ENCODE measurements around the gene KCNK1.
"Not testable (repeated sequence)": the region's sequence is repeated elsewhere in the genome, so short reads cannot be mapped to it uniquely, and the experiment has no call there.

KCNK1 gene

DNA sequence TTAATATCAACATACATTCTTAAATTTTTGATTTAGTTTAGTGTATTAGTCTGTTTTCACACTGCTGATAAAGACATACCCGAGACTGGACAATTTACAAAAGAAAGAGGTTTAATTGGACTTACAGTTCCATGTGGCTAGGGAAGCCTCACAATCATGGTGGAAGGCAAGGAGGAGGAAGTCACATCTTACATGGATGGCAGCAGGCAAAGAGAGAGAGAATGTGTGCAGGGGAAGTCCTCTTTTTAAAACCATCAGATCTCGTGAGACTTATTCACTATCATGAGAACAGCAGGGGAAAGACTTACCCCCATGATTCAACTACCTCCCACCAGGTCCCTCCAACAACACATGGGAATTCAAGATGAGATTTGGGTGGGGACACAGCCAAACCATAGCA, 56.5 kb downstream of the KCNK1 start:
- not testable (repeated sequence) for DNase-seq

DNA sequence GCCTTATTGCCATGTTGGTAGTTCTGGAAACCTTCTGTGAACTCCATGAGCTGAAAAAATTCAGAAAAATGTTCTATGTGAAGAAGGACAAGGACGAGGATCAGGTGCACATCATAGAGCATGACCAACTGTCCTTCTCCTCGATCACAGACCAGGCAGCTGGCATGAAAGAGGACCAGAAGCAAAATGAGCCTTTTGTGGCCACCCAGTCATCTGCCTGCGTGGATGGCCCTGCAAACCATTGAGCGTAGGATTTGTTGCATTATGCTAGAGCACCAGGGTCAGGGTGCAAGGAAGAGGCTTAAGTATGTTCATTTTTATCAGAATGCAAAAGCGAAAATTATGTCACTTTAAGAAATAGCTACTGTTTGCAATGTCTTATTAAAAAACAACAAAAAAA, 57.4 kb downstream of the KCNK1 start:
- no peak for DNase-seq

DNA sequence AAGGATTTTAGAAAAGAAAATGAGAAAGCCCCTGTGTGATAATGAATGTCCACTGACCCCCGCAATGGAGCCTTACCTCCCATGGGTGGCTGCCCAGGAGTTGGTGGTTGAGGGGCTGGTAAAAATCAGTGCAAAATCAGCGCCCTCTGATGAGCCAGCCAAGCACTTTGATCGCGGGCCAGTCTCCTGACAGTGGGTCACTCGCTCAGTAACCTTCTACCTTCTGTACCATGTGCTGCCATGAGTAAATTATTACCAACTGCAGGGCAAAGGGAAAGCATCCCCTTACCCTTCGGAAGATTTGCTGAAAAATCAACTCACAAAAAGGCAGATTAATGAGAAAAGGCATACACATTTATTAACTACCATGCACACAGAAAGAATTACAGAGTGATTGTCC, 58.8 kb downstream of the KCNK1 start:
- no peak for DNase-seq

DNA sequence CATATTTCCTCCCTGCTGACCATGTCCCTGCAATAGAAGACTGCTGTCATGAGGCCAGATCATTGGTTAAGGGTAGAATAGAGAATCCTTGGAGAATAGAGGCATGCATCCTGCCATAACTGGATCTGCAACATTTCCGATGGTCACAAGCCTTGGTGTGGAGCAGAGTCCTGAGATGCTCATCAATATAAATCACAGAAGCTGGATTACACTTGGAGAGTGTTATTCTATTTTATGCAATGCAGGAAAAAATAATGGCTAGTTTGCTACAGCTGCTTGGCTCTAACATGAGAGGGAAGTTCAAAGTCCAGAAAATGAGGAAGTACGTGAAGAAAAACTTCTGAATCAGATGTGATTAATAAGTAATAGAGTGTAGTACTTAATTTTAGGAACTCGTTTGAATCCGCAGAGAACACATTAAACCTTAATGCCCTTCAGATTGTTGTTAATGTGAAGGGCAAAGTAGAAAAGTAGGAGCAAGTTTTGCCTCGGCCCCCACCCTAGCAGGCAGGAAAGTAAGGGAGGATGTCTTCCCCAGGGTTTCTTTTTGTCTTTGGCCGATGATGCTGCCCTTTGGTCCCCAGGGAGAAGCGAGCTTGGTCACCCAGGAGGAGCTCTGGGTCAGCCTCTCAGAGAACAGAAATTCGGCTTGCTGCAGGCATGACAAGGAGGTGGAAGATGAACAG, 59.5 kb downstream of the KCNK1 start:
- DNase-seq, result no peak

DNA sequence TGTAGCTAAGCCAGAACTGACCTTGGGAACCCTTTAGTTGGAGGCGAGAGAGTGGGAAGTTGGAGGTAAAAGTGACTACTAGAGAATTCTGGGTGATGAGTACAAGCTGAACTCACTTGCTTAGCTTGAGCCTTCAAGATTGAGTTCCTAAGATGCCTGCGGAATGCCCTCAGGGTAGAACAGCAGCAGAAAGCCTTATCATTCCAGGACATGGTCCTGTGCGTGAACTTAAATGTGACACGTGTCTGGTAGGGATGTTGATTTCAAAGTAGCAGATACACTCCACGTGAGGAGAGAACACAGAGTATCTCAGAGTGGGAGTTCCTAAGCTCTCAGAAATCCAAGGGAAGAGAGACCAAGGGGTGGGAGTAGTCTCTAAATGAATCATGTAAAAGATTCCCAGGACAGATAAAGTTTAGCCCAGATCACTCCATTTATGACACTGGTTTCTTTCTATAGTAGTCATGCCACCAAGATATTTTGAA, 60.1 kb downstream of the KCNK1 start:
- DNase-seq, result peak; percentile 50

DNA sequence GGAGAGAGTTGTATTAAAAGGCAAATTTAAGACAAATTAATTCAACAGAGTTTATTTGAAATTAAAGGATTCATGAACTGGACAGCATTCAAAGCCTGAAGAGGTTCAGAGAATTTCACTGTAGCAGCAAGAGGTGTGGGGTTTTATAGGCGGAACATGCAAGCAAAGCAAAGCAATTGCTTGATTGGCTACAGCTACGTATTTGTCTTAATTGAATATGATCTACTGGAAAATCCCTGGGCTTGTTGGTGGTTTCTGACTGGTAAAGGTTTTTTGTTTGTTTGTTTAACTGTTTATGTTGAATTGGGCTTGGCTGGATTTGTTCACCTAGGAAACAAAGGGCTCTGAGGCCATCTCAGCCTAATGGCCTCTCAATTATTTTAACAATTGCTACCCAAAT, 61.5 kb downstream of the KCNK1 start:
- DNase-seq, result no peak

DNA sequence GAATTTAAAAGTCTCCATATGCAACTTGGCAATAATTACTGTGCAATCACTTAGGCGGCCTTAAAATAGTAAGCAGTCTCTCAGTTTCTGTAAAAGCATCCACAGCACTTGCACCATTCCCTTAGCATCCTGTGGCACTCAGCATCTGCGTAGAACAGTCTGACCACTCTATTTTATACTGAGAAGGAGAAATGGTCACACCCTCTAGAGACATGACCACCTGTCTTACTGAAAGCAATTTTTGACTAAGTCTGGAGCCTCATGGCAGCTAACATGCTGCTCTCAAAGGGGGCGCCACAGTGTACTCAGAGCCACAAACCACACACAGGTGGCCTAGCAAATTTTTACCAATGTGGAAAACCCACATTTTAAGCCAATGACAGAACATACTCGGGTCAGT, 62.0 kb downstream of the KCNK1 start:
- no peak for DNase-seq

DNA sequence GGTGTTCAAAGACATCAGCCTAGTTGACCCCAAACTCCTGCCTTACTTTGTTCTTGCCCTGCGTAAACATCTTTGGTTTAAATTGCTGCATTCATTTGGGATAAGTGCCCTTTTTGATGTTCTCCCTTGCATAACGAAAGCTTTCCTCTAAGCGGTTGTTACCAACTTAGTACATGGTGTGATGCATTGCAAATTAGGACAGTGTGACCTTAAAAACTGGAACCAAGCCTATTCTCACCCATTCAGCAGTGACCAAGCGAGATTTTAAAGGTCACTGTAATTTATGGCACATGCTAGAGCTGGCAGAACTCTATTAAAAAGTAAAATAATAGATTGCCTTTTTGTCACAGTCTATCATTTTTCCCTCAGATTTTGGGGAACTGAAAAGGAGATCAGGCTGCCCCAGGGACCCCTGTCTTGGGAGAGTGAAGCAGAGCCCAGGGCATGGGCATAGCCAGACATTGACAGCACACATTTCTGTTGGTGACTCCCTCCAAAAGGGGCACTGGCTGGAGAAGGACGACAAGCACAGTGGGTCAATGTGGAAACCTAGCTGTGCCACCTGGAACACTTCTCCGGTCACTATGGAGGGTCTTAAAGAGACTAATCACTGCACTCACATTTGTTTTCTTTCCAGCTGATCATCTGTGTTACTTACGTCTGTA, 63.9 kb downstream of the KCNK1 start:
- no peak for DNase-seq

DNA sequence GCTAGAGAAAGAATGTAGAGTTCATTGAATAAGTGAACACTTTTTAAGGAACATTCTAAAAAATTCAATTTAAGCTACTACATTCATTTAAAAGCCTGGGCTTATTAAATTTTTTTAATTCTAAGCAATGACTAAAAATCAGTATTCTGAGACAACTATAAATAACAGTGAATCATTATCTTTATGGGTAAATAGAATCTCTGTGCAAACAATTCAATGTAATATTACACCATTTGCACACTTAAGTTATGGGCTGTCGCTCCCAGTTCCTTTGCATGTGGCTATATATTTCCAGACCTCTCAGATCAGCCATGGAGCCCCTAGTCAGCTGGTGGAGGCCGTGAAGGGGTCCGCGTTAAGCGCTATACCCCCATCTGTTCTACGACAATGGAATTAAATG, 65.1 kb downstream of the KCNK1 start:
- DNase-seq, result no peak

DNA sequence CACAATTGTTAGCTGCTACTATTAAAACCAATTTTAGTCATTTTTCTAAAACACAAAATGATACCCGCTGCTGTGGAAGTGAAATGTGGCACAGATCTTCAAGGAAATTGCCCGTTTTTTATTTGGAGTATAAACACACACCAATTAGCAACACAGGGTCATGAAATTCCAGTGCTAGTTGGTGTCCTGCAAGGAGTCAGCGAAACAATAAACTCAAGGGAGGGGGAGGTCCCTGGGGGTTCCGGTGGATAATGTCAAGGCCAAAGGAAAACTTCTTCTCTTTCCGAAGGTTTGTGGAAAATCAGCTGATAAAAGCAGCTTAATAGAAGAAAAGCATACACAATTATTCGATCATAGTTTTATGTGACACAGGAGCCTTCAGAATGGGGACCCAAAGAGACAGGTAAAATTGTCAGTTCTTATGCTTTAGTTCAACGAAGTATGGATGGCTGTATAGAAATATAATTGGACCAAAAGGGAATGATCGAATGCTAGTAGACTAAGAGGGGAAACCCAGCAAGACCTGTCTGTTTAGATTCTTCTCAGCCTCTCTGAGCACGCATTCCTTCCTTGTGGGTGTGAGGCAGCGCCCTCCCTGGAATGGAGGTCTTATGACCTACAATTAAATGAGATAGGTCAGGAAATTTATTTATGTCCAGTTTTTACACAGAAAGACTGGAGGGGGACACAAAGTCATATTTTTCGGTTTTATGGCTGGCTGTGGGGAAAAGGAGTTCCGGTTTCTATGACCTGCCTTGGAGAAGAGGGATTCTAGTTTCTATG, 65.9 kb downstream of the KCNK1 start:
- DNase-seq, result no peak

DNA sequence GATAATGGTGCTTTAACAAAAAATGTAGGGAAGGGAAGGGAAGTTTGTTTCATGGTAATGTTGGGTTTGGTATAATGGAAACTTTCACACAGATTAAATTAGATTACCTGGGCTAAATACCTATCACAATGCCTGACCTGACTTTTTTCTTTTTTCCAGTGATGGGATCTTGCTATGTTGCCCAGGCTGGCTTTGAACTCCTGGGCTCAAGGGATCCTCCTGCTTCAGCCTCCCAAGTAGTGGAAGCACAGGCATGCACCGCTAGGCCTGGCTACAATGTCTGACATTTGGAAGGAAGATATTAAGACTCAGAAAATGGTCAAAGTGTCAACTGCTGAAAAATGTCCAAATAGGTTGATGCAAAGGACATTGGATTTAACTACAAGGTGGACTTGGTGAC, 67.4 kb downstream of the KCNK1 start:
- no peak for DNase-seq

DNA sequence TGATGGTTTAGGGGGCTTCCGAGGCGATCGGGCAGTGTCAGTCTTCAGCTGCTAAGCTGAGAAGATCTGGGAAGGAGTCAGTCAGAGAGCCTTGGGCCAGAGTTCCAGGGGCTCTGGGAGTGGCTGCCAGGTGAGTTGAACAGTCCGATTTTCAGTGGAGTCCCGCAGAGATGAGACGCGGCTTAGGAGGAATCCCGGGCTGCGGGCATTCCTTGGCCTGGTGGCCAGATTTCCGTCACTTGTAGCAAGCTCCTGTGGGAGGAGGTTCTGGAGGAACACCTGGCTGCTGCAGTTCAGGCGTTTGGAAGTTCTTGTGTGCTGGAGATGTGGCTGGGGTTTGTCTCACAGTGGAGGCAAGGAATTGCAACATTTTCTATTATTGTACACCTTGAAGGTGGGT, 72.7 kb downstream of the KCNK1 start:
- not testable (repeated sequence) for DNase-seq

DNA sequence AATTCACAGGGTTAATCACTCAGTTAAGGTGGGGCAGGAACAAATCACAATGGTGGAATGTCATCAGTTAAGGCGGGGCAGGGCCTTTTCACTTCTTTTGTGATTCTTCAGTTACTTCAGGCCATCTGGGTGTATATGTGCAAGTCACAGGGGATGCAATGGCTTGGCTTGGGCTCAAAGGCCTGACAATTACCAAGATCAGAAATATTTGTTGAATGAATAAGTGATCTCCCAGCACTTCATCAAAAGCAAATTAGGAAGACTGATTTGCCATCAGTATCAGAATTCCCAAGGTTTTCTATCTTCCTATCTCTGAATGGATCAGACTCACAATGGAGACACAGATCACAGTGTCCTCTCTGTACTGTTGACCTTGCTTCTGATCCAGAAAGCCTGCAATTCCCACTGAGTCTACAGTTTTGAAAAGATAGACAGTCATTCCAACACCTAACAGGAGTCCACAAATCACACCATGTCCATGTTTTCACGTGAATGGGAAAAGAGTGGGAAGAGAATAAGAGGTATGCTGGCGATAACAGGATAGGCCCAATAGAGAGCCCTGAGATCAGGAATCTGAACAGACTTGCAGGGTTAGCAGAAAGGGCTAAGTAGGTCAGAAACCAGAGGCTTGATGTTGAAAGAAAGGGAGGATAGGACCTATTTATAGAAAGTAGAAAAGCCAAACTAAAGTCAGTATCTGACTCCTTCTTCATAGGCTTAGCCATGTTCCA, 75.3 kb downstream of the KCNK1 start:
- DNase-seq, result no peak

DNA sequence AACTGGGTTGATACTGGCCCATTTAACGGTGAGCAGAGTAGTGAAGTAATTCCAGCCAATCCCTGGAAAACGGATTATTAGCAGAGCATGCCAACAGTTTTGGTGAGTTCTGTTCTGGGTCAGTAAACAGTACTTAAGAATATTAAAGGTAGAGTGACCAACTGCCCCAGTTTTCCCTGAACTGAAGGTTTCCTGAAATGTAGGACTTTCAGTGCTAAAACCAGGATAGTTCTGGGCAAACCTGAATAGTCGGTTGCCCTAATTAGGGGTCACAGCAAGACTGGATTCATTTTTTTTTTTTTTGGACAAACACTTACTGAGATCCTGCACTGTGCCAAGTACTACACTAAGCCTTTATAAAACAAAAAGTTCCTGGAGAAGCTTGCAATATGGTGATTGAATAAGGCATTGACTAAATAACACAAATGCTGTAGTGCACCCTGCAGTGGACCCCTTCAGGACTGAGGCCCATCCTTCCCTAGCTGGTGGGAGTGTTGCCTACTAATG, 75.9 kb downstream of the KCNK1 start:
- DNase-seq, result no peak

DNA sequence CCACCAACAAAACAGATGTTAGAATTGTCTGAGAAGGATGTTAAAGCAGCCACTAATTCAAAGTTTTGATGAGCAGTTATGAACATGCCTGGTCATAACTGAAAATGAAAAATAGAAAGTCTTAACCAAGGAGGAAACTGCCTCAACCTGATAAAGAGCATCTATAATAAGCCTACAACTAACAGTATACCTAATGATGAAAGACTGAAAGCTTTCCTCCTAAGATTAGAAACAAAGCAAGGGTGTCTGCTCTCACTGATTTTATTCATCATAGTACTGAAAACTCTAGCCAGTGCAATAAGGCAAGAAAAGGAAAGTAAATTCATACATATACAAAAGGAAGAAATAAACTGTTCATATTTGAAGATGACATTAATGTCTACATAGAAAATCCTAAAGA, 82.0 kb downstream of the KCNK1 start:
- no peak for DNase-seq

DNA sequence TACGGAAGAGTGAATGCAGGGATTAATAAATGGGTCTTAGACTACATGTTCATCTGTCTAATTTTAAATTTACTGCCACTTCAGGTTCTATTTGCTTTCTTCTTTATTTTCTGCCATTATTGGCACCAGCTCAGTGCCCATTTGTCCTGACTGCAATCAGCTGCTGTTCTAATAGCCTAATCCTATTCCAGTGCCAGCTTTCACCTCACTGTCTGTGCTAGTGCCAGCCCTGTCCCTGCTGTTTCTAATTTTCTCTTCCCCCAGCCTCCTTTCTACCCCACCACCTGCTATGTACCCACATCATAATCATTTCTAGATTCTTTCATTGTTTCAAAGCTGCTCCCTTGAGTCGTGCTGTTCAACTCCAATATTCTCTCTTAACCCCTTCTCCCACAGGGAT, 86.4 kb downstream of the KCNK1 start:
- no peak for DNase-seq

DNA sequence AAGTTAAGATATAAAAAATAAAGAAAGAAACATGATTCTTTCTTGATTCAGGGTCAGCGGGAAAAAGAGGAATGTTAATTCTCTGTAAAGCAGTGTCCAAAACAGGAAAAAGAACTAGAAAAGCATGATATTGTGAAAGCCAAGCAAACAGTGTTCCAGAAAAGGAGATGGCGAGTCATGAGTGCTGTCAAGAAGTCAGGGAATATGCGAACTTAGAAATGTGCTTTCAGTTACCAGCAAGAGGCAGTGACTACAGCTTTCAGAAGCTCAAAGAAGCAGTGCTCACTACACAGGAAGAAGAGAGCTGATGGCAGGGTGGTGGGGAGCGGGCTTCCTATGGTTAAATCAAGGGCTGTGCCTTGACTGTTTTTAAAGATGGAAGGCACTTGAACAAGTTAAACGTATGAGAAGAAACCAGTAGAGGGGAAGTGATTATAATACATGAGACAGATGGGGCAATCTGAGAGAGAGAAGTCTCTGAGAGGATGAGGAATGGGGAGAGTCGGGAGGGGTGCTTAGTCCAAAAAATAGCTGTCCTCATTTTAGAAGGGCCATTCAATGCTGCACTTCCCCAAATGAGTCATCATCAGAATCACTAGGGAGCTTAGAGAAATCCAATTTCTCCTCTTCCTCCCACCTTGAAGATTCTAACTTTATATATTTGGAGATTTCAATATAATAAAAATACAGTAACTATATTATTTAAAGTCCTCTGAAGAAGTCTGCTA, 90.4 kb downstream of the KCNK1 start:
- no peak for DNase-seq

DNA sequence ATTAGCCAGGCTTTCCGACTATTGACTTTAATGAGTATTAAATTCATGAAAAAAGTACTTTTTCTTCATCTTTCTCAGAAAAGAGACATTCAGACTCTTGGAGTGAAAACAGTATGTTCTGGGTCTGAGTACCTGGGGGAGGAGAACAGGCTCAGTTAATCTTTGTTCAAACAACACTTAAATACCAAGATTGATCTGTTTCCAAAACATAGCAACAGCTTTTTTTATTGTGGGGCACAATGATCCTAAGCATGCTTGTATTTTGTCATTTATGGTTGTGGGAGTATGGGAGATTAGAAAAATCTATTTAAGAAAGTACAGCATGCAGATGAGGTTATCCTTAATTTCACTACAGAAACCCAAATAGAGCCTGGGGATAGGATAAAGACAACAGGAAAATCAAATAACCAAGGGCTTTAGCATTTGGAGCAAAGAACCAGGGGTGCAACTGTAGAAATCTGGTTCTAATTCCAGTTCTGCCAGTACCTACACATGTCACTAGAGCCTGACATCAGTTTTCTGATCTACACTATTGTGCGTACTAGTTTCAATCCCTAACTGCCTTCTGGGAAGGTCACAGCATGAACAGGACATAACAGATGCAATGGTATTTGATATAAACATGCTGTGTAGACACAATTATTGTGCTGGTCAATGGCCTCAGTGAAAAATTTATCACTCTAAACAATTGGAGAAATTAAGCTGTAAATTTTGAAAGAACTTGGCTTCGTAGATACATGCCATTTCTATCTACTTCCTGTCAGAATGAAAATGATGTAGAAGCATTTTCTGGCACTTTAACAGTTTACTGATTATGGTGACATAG, 91.2 kb downstream of the KCNK1 start:
- DNase-seq, result no peak

DNA sequence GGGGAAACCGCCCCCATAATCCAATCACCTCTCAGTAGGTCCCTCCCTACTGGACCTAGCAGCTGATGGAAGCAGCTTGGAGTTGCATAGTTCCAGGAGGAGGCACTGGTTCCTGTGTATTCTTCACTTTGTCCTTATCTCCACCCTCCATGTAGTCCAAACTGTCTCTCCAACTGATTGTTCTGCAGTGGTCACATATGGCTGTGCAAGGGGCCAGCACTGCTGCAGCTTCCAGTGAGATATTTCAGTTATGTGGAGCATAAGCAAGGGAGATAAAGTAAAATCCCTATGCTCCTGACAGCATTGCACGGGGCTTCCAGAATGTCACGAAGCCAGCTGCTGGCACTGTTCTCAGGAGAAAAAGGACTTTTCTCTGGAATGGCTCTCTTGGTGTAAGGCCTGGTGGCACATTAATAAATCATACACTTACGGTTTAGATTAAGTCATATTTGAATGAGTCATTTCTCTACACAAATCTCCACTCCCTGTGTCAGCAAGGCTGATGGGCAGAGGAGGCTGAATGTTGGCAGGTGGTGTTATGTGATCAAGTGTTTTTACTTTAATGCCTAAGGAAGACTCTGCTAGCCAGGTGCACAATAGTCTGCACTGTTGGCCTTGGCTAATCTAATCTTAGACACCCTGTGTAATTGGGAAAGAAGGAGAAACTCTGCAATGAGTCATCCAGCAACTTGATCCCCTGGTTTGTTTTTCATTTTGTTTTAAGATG, 93.4 kb downstream of the KCNK1 start:
- DNase-seq, result peak; percentile 9
